Measurements from ENCODE around the gene NID1. TPM values are rescaled to one million over a fixed set of nuclear protein-coding genes. Genes with fewer than 3 reads are reported as not detected.

NID1 gene
- total RNA-seq, 4 donors from 2014 or later = 23.4 to 80.0 (median 30.7) TPM

- no peak overlapping the region for H3K4me3 ChIP-seq (ENCODE audit: low read depth, poor library complexity, severe bottlenecking)
- intact Hi-C loops (cut with DNase I; ENCODE audit: low total_unique reads) = no loop called here
- TF ChIP-seq, protein P1, sequence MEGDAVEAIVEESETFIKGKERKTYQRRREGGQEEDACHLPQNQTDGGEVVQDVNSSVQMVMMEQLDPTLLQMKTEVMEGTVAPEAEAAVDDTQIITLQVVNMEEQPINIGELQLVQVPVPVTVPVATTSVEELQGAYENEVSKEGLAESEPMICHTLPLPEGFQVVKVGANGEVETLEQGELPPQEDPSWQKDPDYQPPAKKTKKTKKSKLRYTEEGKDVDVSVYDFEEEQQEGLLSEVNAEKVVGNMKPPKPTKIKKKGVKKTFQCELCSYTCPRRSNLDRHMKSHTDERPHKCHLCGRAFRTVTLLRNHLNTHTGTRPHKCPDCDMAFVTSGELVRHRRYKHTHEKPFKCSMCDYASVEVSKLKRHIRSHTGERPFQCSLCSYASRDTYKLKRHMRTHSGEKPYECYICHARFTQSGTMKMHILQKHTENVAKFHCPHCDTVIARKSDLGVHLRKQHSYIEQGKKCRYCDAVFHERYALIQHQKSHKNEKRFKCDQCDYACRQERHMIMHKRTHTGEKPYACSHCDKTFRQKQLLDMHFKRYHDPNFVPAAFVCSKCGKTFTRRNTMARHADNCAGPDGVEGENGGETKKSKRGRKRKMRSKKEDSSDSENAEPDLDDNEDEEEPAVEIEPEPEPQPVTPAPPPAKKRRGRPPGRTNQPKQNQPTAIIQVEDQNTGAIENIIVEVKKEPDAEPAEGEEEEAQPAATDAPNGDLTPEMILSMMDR (IDR thresholded peaks at IDR 0.05) = no peak
- no peak for TF ChIP-seq POLR2A (IDR thresholded peaks at IDR 0.05)
- DNase-seq (ENCODE audit: low spot score in 2 of 2) = peak in 1 of 2 donors; percentile 85
- WGBS, 2 donors = 59 to 64% methylated on average over 23 of the region's 23 CpGs
These were observed 129.4 kb downstream of the NID1 start for GRCh38 chr1:235935235-235936225.

DNA sequence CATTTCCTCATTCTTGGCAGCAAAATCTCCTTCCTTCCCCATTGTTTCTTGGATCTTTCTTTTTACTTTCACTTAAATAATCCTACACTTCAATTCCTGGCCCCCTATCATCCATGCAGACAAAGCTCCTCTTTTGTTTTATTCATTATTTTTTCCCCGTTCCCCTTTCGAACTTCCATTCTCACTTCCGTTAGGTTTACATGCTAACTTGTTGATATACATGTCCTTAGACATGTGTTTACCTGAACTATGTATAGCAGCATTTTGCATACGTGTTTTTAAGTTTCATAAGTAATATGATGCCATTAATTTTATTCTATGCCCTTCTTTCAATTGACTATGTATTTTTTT is 131.1 kb downstream of the NID1 start:
- H3K4me3 ChIP-seq (ENCODE audit: low read depth, poor library complexity, severe bottlenecking) = no peak overlapping the region
- TF ChIP-seq POLR2A (IDR thresholded peaks at IDR 0.05) = no peak
- TF ChIP-seq, protein P1 (IDR thresholded peaks at IDR 0.05) = no peak
- intact Hi-C loops (cut with DNase I; ENCODE audit: low total_unique reads) = no loop called here
- 64 to 70% methylated on average over 4 of the region's 4 CpGs for WGBS, 2 donors
- no peak for DNase-seq (ENCODE audit: low spot score in 2 of 2)

DNA sequence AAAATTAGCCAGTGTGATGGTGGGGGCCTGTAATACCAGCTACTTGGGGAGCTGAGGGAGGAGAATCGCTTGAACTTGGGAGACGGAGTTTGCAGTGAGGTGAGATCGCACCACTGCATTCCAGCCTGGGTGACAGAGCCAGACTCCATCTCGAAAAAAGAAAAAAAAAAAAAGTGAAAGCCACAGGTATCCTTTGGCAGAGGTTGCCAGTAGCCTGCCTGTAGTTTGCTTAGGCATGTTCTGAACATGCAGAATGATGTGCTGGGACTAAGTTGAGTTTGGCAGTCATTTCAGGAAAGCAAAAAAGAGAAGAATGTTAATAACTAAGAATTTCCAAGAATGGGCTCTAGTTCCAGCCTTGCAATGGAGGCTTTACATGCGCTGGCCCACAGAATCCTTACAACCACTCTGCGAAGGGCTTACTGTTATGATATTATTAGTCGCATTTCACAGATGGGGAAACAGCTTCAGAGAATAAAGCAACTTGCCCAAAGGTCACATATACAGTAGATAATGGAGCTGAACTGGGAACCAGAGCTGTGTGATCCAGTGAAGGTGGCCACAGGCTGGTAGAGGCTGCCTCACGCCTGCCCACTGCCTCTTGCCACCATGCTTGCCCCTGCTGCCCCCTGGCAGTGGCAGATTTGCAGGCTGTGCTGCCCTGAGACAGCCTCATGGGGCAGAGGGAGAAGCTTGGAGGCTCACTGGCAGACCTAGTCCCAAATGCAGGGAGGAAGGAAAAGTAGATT is 131.7 kb downstream of the NID1 start:
- no peak overlapping the region for H3K4me3 ChIP-seq (ENCODE audit: low read depth, poor library complexity, severe bottlenecking)
- no peak for DNase-seq (ENCODE audit: low spot score in 2 of 2)
- intact Hi-C loops (cut with DNase I; ENCODE audit: low total_unique reads) = no loop called here
- TF ChIP-seq, protein P1 (IDR thresholded peaks at IDR 0.05) = no peak
- no peak for TF ChIP-seq POLR2A (IDR thresholded peaks at IDR 0.05)
- WGBS, 2 donors = 44 to 56% methylated on average over 8 of the region's 8 CpGs

- TF ChIP-seq, protein P1 (IDR thresholded peaks at IDR 0.05) = no peak
- no peak for TF ChIP-seq POLR2A (IDR thresholded peaks at IDR 0.05)
- no peak for DNase-seq (ENCODE audit: low spot score in 2 of 2)
- intact Hi-C loops (cut with DNase I; ENCODE audit: low total_unique reads) = no loop called here
- no peak overlapping the region for H3K4me3 ChIP-seq (ENCODE audit: low read depth, poor library complexity, severe bottlenecking)
- WGBS, 2 donors = 41 to 45% methylated on average over 8 of the region's 8 CpGs
These were observed 132.8 kb downstream of the NID1 start for GRCh38 chr1:235932090-235932510.

- DNase-seq (ENCODE audit: low spot score in 2 of 2) = no peak
- 53 to 54% methylated on average over 8 of the region's 8 CpGs for WGBS, 2 donors
- H3K4me3 ChIP-seq (ENCODE audit: low read depth, poor library complexity, severe bottlenecking) = no peak overlapping the region
- TF ChIP-seq POLR2A (IDR thresholded peaks at IDR 0.05) = no peak
- TF ChIP-seq, protein P1 (IDR thresholded peaks at IDR 0.05) = no peak
- intact Hi-C loops (cut with DNase I; ENCODE audit: low total_unique reads) = no loop called here
These were observed 133.6 kb downstream of the NID1 start for GRCh38 chr1:235931171-235931738.
